Fibroblast of skin of left biceps (primary cell): ENCODE results near the gene SLC26A8.
"Not testable (repeated sequence)": the region's sequence is repeated elsewhere in the genome, so short reads cannot be mapped to it uniquely, and the experiment has no call there.

Experiments
- DNase-seq, 2 experiments: peaks; one replicate each; pipeline ENCODE4 v3.0.0-alpha.2; 2013; ENCODE audit warnings: low read depth in 2 of 2

The SLC26A8 gene

GRCh38 chr6:35945650-35946025 is 78.8 kb downstream of the SLC26A8 start:
- no peak for DNase-seq

- DNase-seq: no peak
Observed at GRCh38 chr6:35943390-35943789, 81.1 kb downstream of the SLC26A8 start.

GRCh38 chr6:35942355-35942754 is 82.1 kb downstream of the SLC26A8 start:
- no peak for DNase-seq

- not testable (repeated sequence) for DNase-seq
Observed at GRCh38 chr6:35941170-35941569, 83.3 kb downstream of the SLC26A8 start.

GRCh38 chr6:35940014-35940413 is 84.4 kb downstream of the SLC26A8 start:
- not testable (repeated sequence) for DNase-seq

GRCh38 chr6:35939259-35939658 is 85.2 kb downstream of the SLC26A8 start:
- DNase-seq: not testable (repeated sequence)

GRCh38 chr6:35936681-35937359 is 87.6 kb downstream of the SLC26A8 start:
- DNase-seq: no peak

- no peak for DNase-seq
Observed at GRCh38 chr6:35935469-35935868, 89.0 kb downstream of the SLC26A8 start.

- no peak for DNase-seq
Observed at GRCh38 chr6:35933844-35934243, 90.6 kb downstream of the SLC26A8 start.

GRCh38 chr6:35931873-35932272 is 92.6 kb downstream of the SLC26A8 start:
- not testable (repeated sequence) for DNase-seq

- DNase-seq: no peak
Observed at GRCh38 chr6:35931120-35931561, 93.3 kb downstream of the SLC26A8 start.

GRCh38 chr6:35929601-35930000 is 94.8 kb downstream of the SLC26A8 start:
- DNase-seq: no peak

GRCh38 chr6:35926509-35927215 is 97.8 kb downstream of the SLC26A8 start:
- DNase-seq: no peak

- DNase-seq: no peak
Observed at GRCh38 chr6:35925961-35926360, 98.5 kb downstream of the SLC26A8 start.

GRCh38 chr6:35924146-35924545 is 100.3 kb downstream of the SLC26A8 start:
- no peak for DNase-seq

- DNase-seq: no peak
Observed at GRCh38 chr6:35922139-35922554, 102.3 kb downstream of the SLC26A8 start.

GRCh38 chr6:35920793-35921732 is 103.4 kb downstream of the SLC26A8 start, which contains the start of gene SRPK1:
Gene SRPK1, minus strand, starts transcription at chr6:35921098. Its CDS starts 42 bp downstream, at chr6:35921056.
- peak; percentile 34 to 49 for DNase-seq

GRCh38 chr6:35919827-35920751 is 104.4 kb downstream of the SLC26A8 start:
- DNase-seq: no peak

- DNase-seq: no peak
Observed at GRCh38 chr6:35919085-35919826, 105.2 kb downstream of the SLC26A8 start.

- DNase-seq: not testable (repeated sequence)
Observed at GRCh38 chr6:35916893-35917292, 107.5 kb downstream of the SLC26A8 start.
